Activated T-cell treated with anti-CD3 and anti-CD28 coated beads, Interleukin-2, amount 50 U/mL, for 24 hours (primary cell): ENCODE data around the gene POLR2L.

Experiments used
- DNase-seq: peaks from one replicate; pipeline ENCODE4 v3.0.0-alpha.2; 2020
- H3K27ac Mint-ChIP-seq: 2 replicates; pipeline ENCODE4 v1.8.0; 2020; ENCODE audit warnings: mild to moderate bottlenecking, mixed read lengths
- H3K27me3 Mint-ChIP-seq: 2 replicates; pipeline ENCODE4 v1.8.0; 2020; ENCODE audit warnings: mixed read lengths
- H3K36me3 Mint-ChIP-seq: 2 replicates; pipeline ENCODE4 v1.8.0; 2020; ENCODE audit warnings: low read depth, mixed read lengths
- H3K4me1 Mint-ChIP-seq: 2 replicates; pipeline ENCODE4 v1.8.0; 2020; ENCODE audit warnings: low read depth, mixed read lengths
- H3K4me3 Mint-ChIP-seq: 2 replicates; pipeline ENCODE4 v1.8.0; 2020; ENCODE audit warnings: mild to moderate bottlenecking, moderate library complexity, mixed read lengths
- H3K9me3 Mint-ChIP-seq: 2 replicates; pipeline ENCODE4 v1.8.0; 2020; ENCODE audit warnings: mixed read lengths

POLR2L gene

GRCh38 chr11:831961-832528, 10.3 kb downstream of the POLR2L start:
- Mint-ChIP-seq H3K4me3 (peak overlapping the region; percentile 36), H3K27ac (no peak overlapping the region), H3K4me1 (peaks cover 45% of the 10 kb centered on the region), H3K36me3 (peaks cover 12% of the 10 kb centered on the region), H3K9me3 (no peaks in the 10 kb centered on the region), H3K27me3 (peaks cover 52% of the 10 kb centered on the region)
- DNase-seq, result no peak

- Mint-ChIP-seq H3K4me1 (peaks cover 50% of the 10 kb centered on the region), H3K4me3 (no peak overlapping the region), H3K27me3 (peaks cover 56% of the 10 kb centered on the region), H3K9me3 (no peaks in the 10 kb centered on the region), H3K27ac (peak overlapping the region; percentile 26), H3K36me3 (peaks cover 4% of the 10 kb centered on the region)
- no peak for DNase-seq
Measured at GRCh38 chr11:831118-831864, 11.0 kb downstream of the POLR2L start.

GRCh38 chr11:830295-831117, 11.8 kb downstream of the POLR2L start:
- H3K36me3 Mint-ChIP-seq, result peaks cover 3% of the 10 kb centered on the region
- peaks cover 51% of the 10 kb centered on the region for H3K4me1 Mint-ChIP-seq
- H3K4me3 Mint-ChIP-seq, result no peak overlapping the region
- no peaks in the 10 kb centered on the region for H3K9me3 Mint-ChIP-seq
- peaks cover 56% of the 10 kb centered on the region for H3K27me3 Mint-ChIP-seq
- DNase-seq, result peak; percentile 76
- H3K27ac Mint-ChIP-seq, result no peak overlapping the region

GRCh38 chr11:829847-830294, 12.5 kb downstream of the POLR2L start:
- Mint-ChIP-seq H3K27me3 (peaks cover 56% of the 10 kb centered on the region), H3K4me3 (peak overlapping the region; percentile 35), H3K27ac (no peak overlapping the region), H3K36me3 (peaks cover 7% of the 10 kb centered on the region), H3K4me1 (peaks cover 49% of the 10 kb centered on the region), H3K9me3 (no peaks in the 10 kb centered on the region)
- no peak for DNase-seq

DNA sequence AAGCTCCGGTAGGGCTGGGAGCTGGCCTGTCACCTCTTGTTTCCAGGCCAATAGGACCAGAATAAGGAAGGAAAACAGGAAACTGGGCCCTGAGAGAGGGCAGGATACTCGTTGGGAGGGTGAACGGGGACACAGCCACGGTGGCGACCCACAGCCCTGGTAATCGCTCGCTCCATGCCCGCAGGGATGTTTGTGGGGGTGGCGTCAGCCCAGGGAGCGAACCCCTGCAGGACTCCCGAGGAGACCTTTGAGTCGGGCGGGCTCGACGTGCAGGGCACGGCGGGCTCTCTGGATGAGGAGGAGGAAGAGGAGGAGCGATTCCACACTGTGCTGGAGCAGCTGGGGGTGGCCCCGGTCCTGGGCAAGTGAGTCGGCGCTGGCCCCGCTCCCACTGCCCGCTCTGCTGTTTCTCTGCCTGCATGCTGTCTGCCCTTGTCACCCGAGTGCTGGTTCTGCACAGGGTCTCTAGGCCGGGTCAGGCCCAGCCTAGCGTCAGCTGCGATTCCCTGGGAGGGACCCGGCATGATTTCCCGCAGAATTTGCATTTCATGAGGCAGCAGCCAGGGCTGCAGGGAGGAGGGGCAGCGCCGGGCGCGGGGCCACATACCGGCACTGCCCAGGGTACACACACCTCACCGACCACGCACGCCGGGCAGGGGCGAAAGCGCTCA, 13.0 kb downstream of the POLR2L start:
- H3K36me3 Mint-ChIP-seq, result peaks cover 10% of the 10 kb centered on the region
- peaks cover 46% of the 10 kb centered on the region for H3K4me1 Mint-ChIP-seq
- peak overlapping the region; percentile 25 for H3K4me3 Mint-ChIP-seq
- H3K27ac Mint-ChIP-seq, result no peak overlapping the region
- peaks cover 56% of the 10 kb centered on the region for H3K27me3 Mint-ChIP-seq
- DNase-seq, result no peak
- no peaks in the 10 kb centered on the region for H3K9me3 Mint-ChIP-seq

GRCh38 chr11:828506-829175, 13.7 kb downstream of the POLR2L start:
- no peak overlapping the region for H3K4me3 Mint-ChIP-seq
- peaks cover 52% of the 10 kb centered on the region for H3K27me3 Mint-ChIP-seq
- peaks cover 40% of the 10 kb centered on the region for H3K4me1 Mint-ChIP-seq
- no peak for DNase-seq
- no peaks in the 10 kb centered on the region for H3K9me3 Mint-ChIP-seq
- peaks cover 14% of the 10 kb centered on the region for H3K36me3 Mint-ChIP-seq
- H3K27ac Mint-ChIP-seq, result no peak overlapping the region

GRCh38 chr11:827897-828192, 14.5 kb downstream of the POLR2L start, which contains the start of gene CRACR2B:
CRACR2B (plus strand) TSS chr11:827919; CDS start chr11:828608, 689 bp downstream.
- Mint-ChIP-seq H3K27ac (peak within 1 kb of the TSS; percentile 57), H3K4me1 (peaks cover 38% of the 10 kb centered on the region)

GRCh38 chr11:827146-827896, 15.0 kb downstream of the POLR2L start:
- Mint-ChIP-seq H3K27me3 (peaks cover 51% of the 10 kb centered on the region), H3K36me3 (peaks cover 21% of the 10 kb centered on the region), H3K9me3 (no peaks in the 10 kb centered on the region), H3K4me1 (peaks cover 38% of the 10 kb centered on the region), H3K4me3 (peak overlapping the region; percentile 64), H3K27ac (peak overlapping the region; percentile 57)
- peak; percentile 50 for DNase-seq

More at GRCh38 chr11:827897-828192, 14.5 kb downstream of the POLR2L start, which contains the start of gene CRACR2B:
- peaks cover 52% of the 10 kb centered on the region for H3K27me3 Mint-ChIP-seq
- H3K4me3 Mint-ChIP-seq, result peak within 1 kb of the TSS; percentile 64
- H3K36me3 Mint-ChIP-seq, result peaks cover 17% of the 10 kb centered on the region
- no peak for DNase-seq
- no peaks in the 10 kb centered on the region for H3K9me3 Mint-ChIP-seq

- H3K4me1 Mint-ChIP-seq, result peaks cover 39% of the 10 kb centered on the region
- peaks cover 26% of the 10 kb centered on the region for H3K36me3 Mint-ChIP-seq
- H3K27me3 Mint-ChIP-seq, result peaks cover 46% of the 10 kb centered on the region
- no peak for DNase-seq
- H3K4me3 Mint-ChIP-seq, result peak overlapping the region; percentile 64
- H3K9me3 Mint-ChIP-seq, result no peaks in the 10 kb centered on the region
- no peak overlapping the region for H3K27ac Mint-ChIP-seq
Measured at GRCh38 chr11:826836-827145, 15.5 kb downstream of the POLR2L start.

DNA sequence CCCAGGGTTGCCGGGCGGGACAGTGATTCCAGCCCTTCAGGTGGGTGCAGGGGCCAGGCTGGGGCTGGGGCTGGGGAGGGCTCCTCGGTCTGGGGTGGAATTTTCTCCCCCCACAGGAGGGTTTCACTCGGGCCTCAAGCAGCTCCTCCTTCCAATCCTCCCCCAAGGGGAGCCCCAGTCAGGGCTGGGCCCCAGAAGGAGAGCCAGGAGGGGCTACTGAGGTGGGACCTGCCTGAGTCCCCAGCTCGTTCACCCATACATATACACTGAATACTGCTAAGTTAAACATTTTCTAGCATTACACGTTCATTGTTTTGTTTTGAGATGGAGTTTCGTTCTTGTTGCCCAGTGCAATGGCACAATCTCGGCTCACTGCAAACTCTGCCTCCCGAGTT, 16.1 kb downstream of the POLR2L start:
- DNase-seq, result no peak
- H3K4me3 Mint-ChIP-seq, result peak overlapping the region; percentile 64
- peaks cover 40% of the 10 kb centered on the region for H3K4me1 Mint-ChIP-seq
- H3K36me3 Mint-ChIP-seq, result peaks cover 26% of the 10 kb centered on the region
- H3K27ac Mint-ChIP-seq, result no peak overlapping the region
- no peaks in the 10 kb centered on the region for H3K9me3 Mint-ChIP-seq
- H3K27me3 Mint-ChIP-seq, result peaks cover 41% of the 10 kb centered on the region

DNA sequence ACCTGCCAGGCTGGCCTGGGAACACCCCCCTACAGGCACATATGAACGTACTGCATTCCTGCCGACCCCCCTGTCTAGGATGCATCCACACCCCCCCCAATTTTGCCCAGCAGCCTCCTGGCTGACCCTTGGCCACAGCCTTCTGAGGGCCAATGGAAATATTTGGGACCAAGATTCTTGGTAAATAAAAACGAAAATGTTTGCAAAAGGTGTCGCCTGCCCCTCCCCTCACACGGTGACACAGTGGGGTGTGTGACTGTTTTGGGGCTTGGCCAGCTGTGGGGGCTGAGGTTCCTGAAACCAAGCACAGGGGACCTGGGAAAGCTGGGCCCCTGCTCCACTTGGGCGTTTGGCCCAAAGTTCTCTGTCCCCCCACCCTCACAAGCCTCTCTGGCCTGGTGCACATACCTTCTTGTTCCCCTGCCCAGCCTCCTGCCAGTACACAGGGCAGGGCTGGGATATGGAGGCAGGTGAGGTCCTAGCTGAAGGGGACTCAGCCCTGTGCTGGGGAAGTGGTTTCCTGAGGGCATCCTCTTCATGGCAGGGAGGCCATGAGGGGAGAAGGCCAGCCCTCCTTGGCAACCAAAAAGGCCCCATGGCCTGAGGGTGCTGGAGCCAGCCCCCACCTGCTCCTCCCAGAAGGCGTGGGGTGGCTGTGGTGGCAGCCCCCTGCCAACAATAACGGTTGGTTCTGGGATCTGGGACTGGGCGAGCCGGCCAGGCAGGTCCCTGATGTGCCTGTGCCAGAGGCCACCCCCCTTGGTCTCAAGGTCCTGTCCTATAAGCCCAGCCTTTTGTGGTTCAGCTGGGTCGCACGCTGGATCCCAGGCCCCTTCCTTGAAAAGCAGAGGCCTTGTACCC, 16.7 kb downstream of the POLR2L start:
- H3K36me3 Mint-ChIP-seq, result peaks cover 26% of the 10 kb centered on the region
- H3K27ac Mint-ChIP-seq, result no peak overlapping the region
- peaks cover 36% of the 10 kb centered on the region for H3K27me3 Mint-ChIP-seq
- no peak overlapping the region for H3K4me3 Mint-ChIP-seq
- H3K9me3 Mint-ChIP-seq, result no peaks in the 10 kb centered on the region
- H3K4me1 Mint-ChIP-seq, result peaks cover 43% of the 10 kb centered on the region
- DNase-seq, result no peak

DNA sequence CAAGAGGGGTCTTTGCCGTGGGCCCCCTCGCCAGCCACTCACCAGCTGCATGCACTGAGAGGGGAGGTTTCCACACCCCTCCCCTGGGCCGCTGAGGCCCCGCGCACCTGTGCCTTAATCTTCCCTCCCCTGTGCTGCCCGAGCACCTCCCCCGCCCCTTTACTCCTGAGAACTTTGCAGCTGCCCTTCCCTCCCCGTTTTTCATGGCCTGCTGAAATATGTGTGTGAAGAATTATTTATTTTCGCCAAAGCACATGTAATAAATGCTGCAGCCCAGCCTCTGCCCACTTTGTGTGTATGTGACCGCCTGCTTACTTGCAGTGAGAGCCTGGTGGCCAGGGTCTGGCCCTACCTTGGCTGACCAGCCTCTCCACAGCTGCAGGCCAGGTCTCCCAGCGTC, 17.4 kb downstream of the POLR2L start:
- Mint-ChIP-seq H3K4me1 (peaks cover 42% of the 10 kb centered on the region), H3K27me3 (peaks cover 30% of the 10 kb centered on the region), H3K36me3 (peaks cover 26% of the 10 kb centered on the region), H3K9me3 (no peaks in the 10 kb centered on the region), H3K4me3 (no peak overlapping the region), H3K27ac (no peak overlapping the region)
- DNase-seq, result no peak
